SK-N-SH treated with all-trans-retinoic acid at 6 μM for 48 hours (cell line): ENCODE results near the gene HLA-G.

Experiments used
- ATAC-seq: fragments of 200-7000 bp; cut with Tn5 transposase; 3 replicates; pipeline ENCODE4 v1.9.1; 2020; ENCODE audit warnings: mild to moderate bottlenecking, moderate library complexity
- ARNTL ChIP-seq: fragments of 450-650 bp; formaldehyde crosslinking; IDR thresholded peaks from 2 replicates; pipeline ENCODE4 v1.5.0; 2020; ENCODE audit warnings: low read depth, mild to moderate bottlenecking, moderate library complexity, borderline replicate concordance
- CSDC2 ChIP-seq: fragments of 250-450 bp; sonication (Bioruptor Pico); IDR thresholded peaks from 2 replicates; pipeline ENCODE4 v1.5.0; 2020; ENCODE audit warnings: mild to moderate bottlenecking, moderate library complexity
- ESRRG ChIP-seq: fragments of 250-450 bp; sonication (Bioruptor Pico); IDR thresholded peaks from 2 replicates; pipeline ENCODE4 v1.6.1; 2021; ENCODE audit warnings: mild to moderate bottlenecking
- GLIS3 ChIP-seq: fragments of 250-450 bp; sonication (Bioruptor Pico); IDR thresholded peaks from 2 replicates; pipeline ENCODE4 v1.5.0; 2020; ENCODE audit warnings: mild to moderate bottlenecking, moderate library complexity
- ISL1 ChIP-seq: fragments of 250-450 bp; sonication (Bioruptor Pico); IDR thresholded peaks from 2 replicates; pipeline ENCODE4 v2.1.2; 2022; ENCODE audit warnings: mild to moderate bottlenecking, moderate library complexity
- OSR1 ChIP-seq: fragments of 250-450 bp; sonication (Bioruptor Pico); IDR thresholded peaks from 2 replicates; pipeline ENCODE4 v1.8.0; 2022; ENCODE audit warnings: moderate library complexity, mild to moderate bottlenecking, inconsistent platforms
- PPARA ChIP-seq: fragments of 250-450 bp; sonication (Bioruptor Pico); IDR thresholded peaks from 2 replicates; pipeline ENCODE4 v1.5.0; 2020; ENCODE audit warnings: mild to moderate bottlenecking, borderline replicate concordance
- RARB ChIP-seq: fragments of 250-450 bp; sonication (Bioruptor Pico); IDR thresholded peaks from 2 replicates; pipeline ENCODE4 v1.8.0; 2021; ENCODE audit warnings: mild to moderate bottlenecking, moderate library complexity
- TCF4 ChIP-seq: fragments of 250-450 bp; sonication (Bioruptor Pico); IDR thresholded peaks from 2 replicates; pipeline ENCODE4 v1.8.0; 2021; ENCODE audit warnings: mild to moderate bottlenecking, moderate library complexity, borderline replicate concordance
- TOX ChIP-seq: fragments of 250-450 bp; sonication (Bioruptor Pico); IDR thresholded peaks from 2 replicates; pipeline ENCODE4 v1.8.0; 2021; ENCODE audit warnings: mild to moderate bottlenecking, moderate library complexity, borderline replicate concordance
- ZC3H10 ChIP-seq: fragments of 250-450 bp; sonication (Bioruptor Pico); IDR thresholded peaks from 2 replicates; pipeline ENCODE4 v1.5.1; 2021; ENCODE audit warnings: mild to moderate bottlenecking, moderate library complexity
- ZFP3 ChIP-seq: fragments of 250-450 bp; sonication (Bioruptor Pico); IDR thresholded peaks from 2 replicates; pipeline ENCODE4 v1.5.0; 2020; ENCODE audit warnings: mild to moderate bottlenecking, moderate library complexity
- ZFP30 ChIP-seq: fragments of 450-650 bp; formaldehyde crosslinking; IDR thresholded peaks from 2 replicates; pipeline ENCODE4 v1.5.0; 2022; ENCODE audit warnings: mild to moderate bottlenecking, moderate library complexity
- ZNF565 ChIP-seq: fragments of 450-650 bp; formaldehyde crosslinking; conservative IDR thresholded peaks from 2 replicates; pipeline ENCODE4 v1.5.0; 2020; ENCODE audit warnings: low read depth, mild to moderate bottlenecking, moderate library complexity
- ZNF70 ChIP-seq: fragments of 450-650 bp; formaldehyde crosslinking; IDR thresholded peaks from 2 replicates; pipeline ENCODE4 v1.5.0; 2020; ENCODE audit warnings: mild to moderate bottlenecking, moderate library complexity
- TF ChIP-seq, protein P1 (sequence below): fragments of 250-450 bp; sonication (Bioruptor Pico); IDR thresholded peaks from 2 replicates; pipeline ENCODE4 v1.5.1; 2020; ENCODE audit warnings: low read depth, mild to moderate bottlenecking, moderate library complexity
- TF ChIP-seq, protein P2 (sequence below): fragments of 250-450 bp; sonication (Bioruptor Pico); IDR thresholded peaks from 2 replicates; pipeline ENCODE4 v1.8.0; 2020; ENCODE audit warnings: mild to moderate bottlenecking, moderate library complexity, borderline replicate concordance
- TF ChIP-seq, protein P3 (sequence below): fragments of 250-450 bp; sonication (Bioruptor Pico); IDR thresholded peaks from 2 replicates; pipeline ENCODE4 v1.8.0; 2021; ENCODE audit warnings: low read depth, mild to moderate bottlenecking, moderate library complexity, borderline replicate concordance
- TF ChIP-seq, protein P4 (sequence below): fragments of 250-450 bp; sonication (Bioruptor Pico); IDR thresholded peaks from 2 replicates; pipeline ENCODE4 v1.5.1; 2021; ENCODE audit warnings: mild to moderate bottlenecking, moderate library complexity

Gene HLA-G

DNA sequence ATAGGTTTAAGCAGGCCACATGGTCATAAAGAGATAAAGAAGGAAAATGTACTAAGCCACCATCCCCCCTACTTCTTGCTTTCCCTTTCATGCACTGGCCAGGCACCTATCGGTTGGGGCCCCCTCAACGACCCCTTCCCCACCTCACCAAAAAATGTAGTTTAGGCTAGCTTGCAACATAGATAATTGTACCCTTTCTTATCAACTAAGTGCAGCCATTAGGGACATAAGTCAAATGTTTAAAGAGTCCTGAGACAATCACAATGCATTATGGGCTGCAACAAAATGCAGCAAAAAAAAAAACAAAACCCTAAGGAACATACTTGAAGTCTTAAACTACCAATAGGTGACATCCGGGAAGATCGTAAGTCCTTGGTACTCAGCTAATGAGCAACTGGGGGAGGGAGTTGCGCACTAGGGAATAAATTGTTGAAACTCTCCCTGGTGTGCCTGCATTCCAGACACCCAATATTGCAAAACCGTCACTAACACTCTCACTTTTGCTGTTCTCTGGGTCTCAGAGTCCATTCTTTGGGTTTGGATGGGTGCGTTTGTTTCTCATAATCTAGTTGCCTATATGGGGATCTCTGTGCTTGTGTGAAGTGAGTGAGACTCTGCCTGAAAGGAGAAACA is 12.4 kb upstream of the HLA-G start (continued):
- TF ChIP-seq, protein P1, sequence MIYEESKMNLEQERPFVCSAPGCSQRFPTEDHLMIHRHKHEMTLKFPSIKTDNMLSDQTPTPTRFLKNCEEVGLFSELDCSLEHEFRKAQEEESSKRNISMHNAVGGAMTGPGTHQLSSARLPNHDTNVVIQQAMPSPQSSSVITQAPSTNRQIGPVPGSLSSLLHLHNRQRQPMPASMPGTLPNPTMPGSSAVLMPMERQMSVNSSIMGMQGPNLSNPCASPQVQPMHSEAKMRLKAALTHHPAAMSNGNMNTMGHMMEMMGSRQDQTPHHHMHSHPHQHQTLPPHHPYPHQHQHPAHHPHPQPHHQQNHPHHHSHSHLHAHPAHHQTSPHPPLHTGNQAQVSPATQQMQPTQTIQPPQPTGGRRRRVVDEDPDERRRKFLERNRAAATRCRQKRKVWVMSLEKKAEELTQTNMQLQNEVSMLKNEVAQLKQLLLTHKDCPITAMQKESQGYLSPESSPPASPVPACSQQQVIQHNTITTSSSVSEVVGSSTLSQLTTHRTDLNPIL (CRISPR knock-in tag): no peak
- no peak for TF ChIP-seq ZFP3 (CRISPR knock-in tag)
- TF ChIP-seq ARNTL (CRISPR knock-in tag): no peak
- no peak for TF ChIP-seq ZC3H10
- no peak for TF ChIP-seq ISL1 (CRISPR knock-in tag)
- TF ChIP-seq OSR1 (CRISPR knock-in tag): no peak
- no peak for TF ChIP-seq RARB
- TF ChIP-seq, all 23 proteins: peak for 0

DNA sequence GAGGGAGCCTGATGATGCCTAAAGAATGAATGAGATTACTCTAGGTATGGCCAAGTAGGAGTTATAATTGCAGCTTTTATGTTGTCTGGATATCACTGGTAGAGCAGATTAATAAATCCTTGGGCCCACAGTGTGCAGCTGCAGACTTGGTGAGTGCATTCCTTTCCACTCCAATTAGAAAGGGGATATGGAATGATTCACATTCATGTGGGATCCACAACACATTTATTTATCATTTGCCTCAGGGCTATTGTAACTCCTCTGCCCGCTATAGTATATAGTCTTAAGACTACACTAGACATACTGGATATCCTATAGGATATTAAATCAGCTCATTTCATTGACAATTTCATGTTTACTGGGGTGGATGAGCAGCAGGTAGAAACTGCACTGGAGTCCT is 11.6 kb upstream of the HLA-G start:
- TF ChIP-seq ZNF565 (CRISPR knock-in tag) (no peak), PPARA (CRISPR knock-in tag) (no peak), ARNTL (CRISPR knock-in tag) (no peak), ESRRG (CRISPR knock-in tag) (no peak), ZFP3 (CRISPR knock-in tag) (no peak), TCF4 (CRISPR knock-in tag) (no peak)
- TF ChIP-seq, protein P1 (CRISPR knock-in tag): no peak
- TF ChIP-seq, protein P2, sequence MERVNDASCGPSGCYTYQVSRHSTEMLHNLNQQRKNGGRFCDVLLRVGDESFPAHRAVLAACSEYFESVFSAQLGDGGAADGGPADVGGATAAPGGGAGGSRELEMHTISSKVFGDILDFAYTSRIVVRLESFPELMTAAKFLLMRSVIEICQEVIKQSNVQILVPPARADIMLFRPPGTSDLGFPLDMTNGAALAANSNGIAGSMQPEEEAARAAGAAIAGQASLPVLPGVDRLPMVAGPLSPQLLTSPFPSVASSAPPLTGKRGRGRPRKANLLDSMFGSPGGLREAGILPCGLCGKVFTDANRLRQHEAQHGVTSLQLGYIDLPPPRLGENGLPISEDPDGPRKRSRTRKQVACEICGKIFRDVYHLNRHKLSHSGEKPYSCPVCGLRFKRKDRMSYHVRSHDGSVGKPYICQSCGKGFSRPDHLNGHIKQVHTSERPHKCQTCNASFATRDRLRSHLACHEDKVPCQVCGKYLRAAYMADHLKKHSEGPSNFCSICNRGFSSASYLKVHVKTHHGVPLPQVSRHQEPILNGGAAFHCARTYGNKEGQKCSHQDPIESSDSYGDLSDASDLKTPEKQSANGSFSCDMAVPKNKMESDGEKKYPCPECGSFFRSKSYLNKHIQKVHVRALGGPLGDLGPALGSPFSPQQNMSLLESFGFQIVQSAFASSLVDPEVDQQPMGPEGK (CRISPR knock-in tag): no peak
- TF ChIP-seq, protein P3, sequence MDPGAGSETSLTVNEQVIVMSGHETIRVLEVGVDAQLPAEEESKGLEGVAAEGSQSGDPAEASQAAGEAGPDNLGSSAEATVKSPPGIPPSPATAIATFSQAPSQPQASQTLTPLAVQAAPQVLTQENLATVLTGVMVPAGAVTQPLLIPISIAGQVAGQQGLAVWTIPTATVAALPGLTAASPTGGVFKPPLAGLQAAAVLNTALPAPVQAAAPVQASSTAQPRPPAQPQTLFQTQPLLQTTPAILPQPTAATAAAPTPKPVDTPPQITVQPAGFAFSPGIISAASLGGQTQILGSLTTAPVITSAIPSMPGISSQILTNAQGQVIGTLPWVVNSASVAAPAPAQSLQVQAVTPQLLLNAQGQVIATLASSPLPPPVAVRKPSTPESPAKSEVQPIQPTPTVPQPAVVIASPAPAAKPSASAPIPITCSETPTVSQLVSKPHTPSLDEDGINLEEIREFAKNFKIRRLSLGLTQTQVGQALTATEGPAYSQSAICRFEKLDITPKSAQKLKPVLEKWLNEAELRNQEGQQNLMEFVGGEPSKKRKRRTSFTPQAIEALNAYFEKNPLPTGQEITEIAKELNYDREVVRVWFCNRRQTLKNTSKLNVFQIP (CRISPR knock-in tag): no peak
- TF ChIP-seq, all 23 proteins: peak for 0
- ATAC-seq: no peak

DNA sequence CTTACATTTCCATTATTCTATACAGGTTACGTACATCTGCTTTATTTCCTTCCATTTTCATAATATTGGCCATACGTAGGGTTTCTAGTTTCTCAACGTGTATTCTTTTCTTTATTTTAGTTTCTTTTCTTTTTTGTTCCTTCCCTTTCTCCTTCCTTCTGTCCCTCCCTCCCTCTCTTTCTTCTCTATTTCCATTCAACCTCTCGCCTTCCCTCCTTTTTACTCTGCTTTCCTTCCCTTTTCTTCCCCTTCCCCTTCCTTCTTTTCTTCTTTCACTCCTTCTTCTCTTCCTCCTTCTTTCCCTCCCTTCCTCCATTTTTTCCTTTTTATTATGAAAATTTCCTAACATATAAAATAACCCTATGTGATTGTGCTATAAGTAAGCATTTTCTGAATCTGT is 8.7 kb upstream of the HLA-G start:
- TF ChIP-seq ZNF70 (CRISPR knock-in tag) (no peak), ISL1 (CRISPR knock-in tag) (no peak), ZFP3 (CRISPR knock-in tag) (no peak), OSR1 (CRISPR knock-in tag) (no peak), ESRRG (CRISPR knock-in tag) (no peak), ZC3H10 (no peak), CSDC2 (CRISPR knock-in tag) (no peak), ARNTL (CRISPR knock-in tag) (no peak), TOX (no peak), PPARA (CRISPR knock-in tag) (no peak), ZNF565 (CRISPR knock-in tag) (no peak), GLIS3 (no peak), RARB (no peak), TCF4 (CRISPR knock-in tag) (no peak), ZFP30 (CRISPR knock-in tag) (no peak)
- TF ChIP-seq, protein P3 (CRISPR knock-in tag): no peak
- TF ChIP-seq, protein P4, sequence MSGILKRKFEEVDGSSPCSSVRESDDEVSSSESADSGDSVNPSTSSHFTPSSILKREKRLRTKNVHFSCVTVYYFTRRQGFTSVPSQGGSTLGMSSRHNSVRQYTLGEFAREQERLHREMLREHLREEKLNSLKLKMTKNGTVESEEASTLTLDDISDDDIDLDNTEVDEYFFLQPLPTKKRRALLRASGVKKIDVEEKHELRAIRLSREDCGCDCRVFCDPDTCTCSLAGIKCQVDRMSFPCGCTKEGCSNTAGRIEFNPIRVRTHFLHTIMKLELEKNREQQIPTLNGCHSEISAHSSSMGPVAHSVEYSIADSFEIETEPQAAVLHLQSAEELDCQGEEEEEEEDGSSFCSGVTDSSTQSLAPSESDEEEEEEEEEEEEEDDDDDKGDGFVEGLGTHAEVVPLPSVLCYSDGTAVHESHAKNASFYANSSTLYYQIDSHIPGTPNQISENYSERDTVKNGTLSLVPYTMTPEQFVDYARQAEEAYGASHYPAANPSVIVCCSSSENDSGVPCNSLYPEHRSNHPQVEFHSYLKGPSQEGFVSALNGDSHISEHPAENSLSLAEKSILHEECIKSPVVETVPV (CRISPR knock-in tag): no peak
- TF ChIP-seq, protein P1 (CRISPR knock-in tag): no peak
- TF ChIP-seq, protein P2 (CRISPR knock-in tag): no peak
- ATAC-seq: no peak
